Chondrocyte (in vitro differentiated cells): ENCODE measurements around the gene TECPR2. TPM values are rescaled to one million over a fixed set of nuclear protein-coding genes. Genes with fewer than 3 reads are reported as not detected.
A peak's percentile ranks its signal among the peaks of the same experiment; 100 is the strongest.

ENCODE experiments used
- DNase-seq: peaks from one replicate; pipeline ENCODE4 v3.0.0; 2021; ENCODE audit warnings: mixed read lengths, low spot score
- H3K27ac Mint-ChIP-seq: one replicate; pipeline ENCODE4 v1.8.0; 2021; ENCODE audit warnings: mild to moderate bottlenecking, moderate library complexity, mixed read lengths; ENCODE audit not compliant: unreplicated experiment
- H3K27me3 Mint-ChIP-seq: 2 replicates; pipeline ENCODE4 v1.8.0; 2021; ENCODE audit warnings: low read depth, mixed read lengths
- H3K36me3 Mint-ChIP-seq: 2 replicates; pipeline ENCODE4 v1.8.0; 2021; ENCODE audit warnings: low read depth, mixed read lengths
- H3K4me1 Mint-ChIP-seq: 2 replicates; pipeline ENCODE4 v1.8.0; 2021; ENCODE audit warnings: low read depth, mild to moderate bottlenecking, mixed read lengths
- H3K4me3 Mint-ChIP-seq: one replicate; pipeline ENCODE4 v1.8.0; 2021; ENCODE audit warnings: mild to moderate bottlenecking, moderate library complexity, mixed read lengths; ENCODE audit not compliant: unreplicated experiment
- H3K9me3 Mint-ChIP-seq: 2 replicates; pipeline ENCODE4 v1.8.0; 2021; ENCODE audit warnings: low read depth, mixed read lengths
- total RNA-seq: library from RNA; stranded (reverse); gene quantifications from 3 replicates; pipeline ENCODE4 v1.2.1, GENCODE V29; 2021
- TF ChIP-seq, protein P1 (sequence below): fragments of 200-600 bp; sonication (generic); IDR thresholded peaks from 2 replicates; pipeline ENCODE4 v1.5.0; 2021; ENCODE audit warnings: antibody characterized with exemption, mild to moderate bottlenecking, moderate library complexity

The TECPR2 gene
- total RNA-seq, 1 donor from 2014 or later, result 32.2 TPM

DNA sequence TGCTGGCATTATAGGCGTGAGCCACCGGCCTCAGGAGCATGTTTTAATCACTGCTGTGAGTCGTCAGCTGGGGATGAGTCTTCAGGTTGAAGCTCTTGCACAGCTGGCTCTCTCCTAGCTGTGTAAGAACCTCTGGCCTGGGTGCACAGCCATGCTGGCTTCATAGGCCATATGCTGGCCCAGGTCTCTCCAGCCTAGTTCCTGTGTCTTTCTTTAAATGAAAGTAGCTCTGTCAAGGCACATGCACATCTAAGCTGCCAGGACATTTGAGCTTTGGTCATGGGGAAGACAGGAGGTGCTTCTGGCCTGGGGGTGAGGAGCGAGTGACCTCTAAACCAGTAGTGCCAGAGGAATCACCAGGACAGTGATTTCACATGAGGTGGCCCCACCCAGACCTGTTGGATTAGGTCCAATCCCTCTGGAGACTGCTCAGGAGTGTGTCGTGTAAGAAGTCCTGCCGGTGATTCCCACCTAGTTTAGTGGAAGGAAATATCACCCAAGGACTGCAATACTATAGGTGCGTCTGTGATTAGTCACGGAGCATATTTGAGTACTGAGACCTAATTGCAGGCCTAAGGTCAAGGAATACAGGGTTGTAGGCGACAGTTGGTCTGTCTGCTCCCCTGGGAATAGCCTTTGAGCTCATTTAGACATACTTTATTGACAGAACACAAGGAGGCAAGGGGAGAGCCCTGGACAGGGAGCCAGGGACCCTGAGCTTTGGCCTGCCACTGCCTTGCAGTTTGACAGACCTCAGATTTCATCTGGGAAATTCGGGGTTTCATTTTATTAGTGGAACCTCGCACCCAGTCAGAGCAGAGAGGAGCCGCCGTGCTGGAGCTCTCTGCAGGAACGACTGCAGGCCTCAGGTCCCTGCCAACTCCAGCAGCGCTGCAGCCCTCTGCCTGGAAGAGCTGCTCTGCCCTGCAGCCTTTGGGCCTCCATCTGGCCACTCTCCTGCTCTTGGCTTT lies 79.8 kb downstream of the TECPR2 start:
- H3K4me1 Mint-ChIP-seq, result peaks cover 9% of the 10 kb centered on the region
- H3K27ac Mint-ChIP-seq, result no peak overlapping the region
- H3K4me3 Mint-ChIP-seq, result no peak overlapping the region
- peaks cover 38% of the 10 kb centered on the region for H3K36me3 Mint-ChIP-seq
- no peaks in the 10 kb centered on the region for H3K27me3 Mint-ChIP-seq
- TF ChIP-seq, protein P1, sequence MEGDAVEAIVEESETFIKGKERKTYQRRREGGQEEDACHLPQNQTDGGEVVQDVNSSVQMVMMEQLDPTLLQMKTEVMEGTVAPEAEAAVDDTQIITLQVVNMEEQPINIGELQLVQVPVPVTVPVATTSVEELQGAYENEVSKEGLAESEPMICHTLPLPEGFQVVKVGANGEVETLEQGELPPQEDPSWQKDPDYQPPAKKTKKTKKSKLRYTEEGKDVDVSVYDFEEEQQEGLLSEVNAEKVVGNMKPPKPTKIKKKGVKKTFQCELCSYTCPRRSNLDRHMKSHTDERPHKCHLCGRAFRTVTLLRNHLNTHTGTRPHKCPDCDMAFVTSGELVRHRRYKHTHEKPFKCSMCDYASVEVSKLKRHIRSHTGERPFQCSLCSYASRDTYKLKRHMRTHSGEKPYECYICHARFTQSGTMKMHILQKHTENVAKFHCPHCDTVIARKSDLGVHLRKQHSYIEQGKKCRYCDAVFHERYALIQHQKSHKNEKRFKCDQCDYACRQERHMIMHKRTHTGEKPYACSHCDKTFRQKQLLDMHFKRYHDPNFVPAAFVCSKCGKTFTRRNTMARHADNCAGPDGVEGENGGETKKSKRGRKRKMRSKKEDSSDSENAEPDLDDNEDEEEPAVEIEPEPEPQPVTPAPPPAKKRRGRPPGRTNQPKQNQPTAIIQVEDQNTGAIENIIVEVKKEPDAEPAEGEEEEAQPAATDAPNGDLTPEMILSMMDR, result no peak
- peak; percentile 35 for DNase-seq
- no peaks in the 10 kb centered on the region for H3K9me3 Mint-ChIP-seq

DNA sequence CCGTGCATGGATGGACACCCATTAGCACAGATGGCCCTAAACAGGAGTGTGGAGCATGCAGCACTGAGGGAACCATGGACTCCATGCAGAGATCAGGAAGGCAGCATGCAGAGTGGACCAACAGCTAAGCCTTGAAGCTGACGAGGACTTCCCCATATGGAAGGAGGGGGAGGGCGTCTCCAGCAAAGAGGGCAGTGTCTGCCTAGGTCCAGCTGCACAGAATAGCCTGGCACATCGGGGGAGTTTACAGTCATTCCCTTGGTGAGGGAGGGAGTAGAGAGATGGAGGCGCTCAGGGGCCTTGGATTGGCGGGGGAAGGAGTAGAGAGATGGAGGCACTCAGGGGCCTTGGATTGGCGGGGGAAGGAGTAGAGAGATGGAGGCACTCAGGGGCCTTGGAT lies 82.3 kb downstream of the TECPR2 start:
- DNase-seq, result no peak
- Mint-ChIP-seq H3K27me3 (no peaks in the 10 kb centered on the region), H3K9me3 (no peaks in the 10 kb centered on the region), H3K36me3 (peaks cover 39% of the 10 kb centered on the region), H3K4me1 (no peaks in the 10 kb centered on the region), H3K27ac (no peak overlapping the region), H3K4me3 (no peak overlapping the region)
- TF ChIP-seq, protein P1, result no peak

DNA sequence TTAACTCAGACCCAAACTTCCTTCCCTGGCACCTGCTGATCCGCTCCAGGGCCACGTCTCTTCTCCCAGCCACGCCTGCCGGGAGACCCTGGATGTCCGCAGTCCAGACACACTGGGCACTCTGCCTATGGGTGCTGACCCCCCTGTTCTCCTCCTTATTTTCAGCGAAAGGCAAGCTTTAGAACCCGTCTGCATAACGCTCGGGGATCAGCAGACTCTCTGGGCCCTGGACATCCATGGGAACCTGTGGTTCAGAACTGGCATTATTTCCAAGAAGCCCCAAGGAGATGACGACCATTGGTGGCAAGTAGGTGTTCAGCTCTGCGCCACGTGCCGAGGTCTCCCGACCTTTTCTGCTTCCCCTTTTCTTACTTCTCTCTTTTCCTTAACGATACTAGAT lies 82.9 kb downstream of the TECPR2 start:
- TF ChIP-seq, protein P1, result no peak
- Mint-ChIP-seq H3K27ac (no peak overlapping the region), H3K4me3 (no peak overlapping the region), H3K9me3 (no peaks in the 10 kb centered on the region), H3K4me1 (no peaks in the 10 kb centered on the region), H3K27me3 (no peaks in the 10 kb centered on the region), H3K36me3 (peaks cover 41% of the 10 kb centered on the region)
- DNase-seq, result no peak

DNA sequence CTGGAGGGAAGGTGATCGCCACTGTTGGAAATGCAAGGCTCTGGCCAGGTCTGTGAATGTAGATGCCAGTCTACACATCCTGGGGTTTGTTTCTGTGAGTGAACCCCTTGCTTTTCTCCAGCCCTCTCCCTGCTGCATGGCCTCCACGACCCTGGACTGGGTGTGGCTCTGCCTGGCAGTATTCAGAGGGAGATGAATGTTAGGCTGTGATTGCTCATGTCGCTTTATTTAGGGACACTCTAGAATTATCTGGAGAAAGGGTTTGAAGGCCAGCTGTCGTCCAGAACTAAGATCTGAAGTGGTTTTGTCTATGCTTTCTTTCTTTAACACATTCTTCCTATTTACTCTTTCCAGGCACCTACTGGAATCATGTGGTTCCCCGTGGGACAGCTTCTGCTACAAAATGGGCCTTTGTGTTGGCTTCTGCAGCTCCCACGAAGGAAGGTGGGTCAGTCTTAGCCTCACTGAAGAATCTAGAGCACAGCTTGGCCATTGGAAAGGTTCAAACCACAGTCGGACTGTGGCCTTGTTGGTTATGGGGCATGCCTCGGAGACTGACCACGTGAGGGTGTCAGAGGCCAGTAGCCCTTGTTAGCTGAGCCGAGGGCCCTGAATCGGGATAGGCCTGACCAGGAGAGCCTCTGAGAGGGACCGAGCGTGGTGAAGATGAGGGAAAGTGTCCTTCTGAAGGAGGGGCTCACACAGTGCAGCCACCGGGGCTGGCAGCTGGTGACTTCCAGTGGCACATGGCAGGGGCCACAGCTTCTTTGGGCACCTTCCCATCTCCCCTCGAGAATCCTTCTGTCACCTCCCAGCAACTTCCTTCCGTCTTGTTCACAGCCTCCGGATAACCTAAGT lies 87.7 kb downstream of the TECPR2 start:
- Mint-ChIP-seq H3K36me3 (peaks cover 40% of the 10 kb centered on the region), H3K27ac (no peak overlapping the region), H3K9me3 (no peaks in the 10 kb centered on the region), H3K4me1 (no peaks in the 10 kb centered on the region), H3K27me3 (no peaks in the 10 kb centered on the region), H3K4me3 (no peak overlapping the region)
- TF ChIP-seq, protein P1, result no peak
- DNase-seq, result peak; percentile 58

DNA sequence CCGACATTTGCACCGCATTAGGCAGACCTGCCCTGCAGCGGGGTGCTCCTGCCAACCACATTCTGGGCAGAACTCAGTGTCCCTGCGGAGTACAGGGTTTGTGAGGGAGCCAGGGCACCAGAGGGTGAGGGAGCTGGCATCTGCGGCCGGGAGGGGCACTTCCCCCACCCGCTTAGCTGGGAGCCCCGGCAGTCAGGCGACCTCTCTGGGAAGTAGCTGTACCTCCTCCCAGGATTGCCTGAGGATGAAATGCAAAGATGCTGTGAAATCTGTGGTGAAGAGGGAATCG lies 88.3 kb downstream of the TECPR2 start:
- TF ChIP-seq, protein P1, result no peak
- no peak overlapping the region for H3K4me3 Mint-ChIP-seq

More for the DNA sequence above, 88.3 kb downstream of the TECPR2 start:
- Mint-ChIP-seq H3K27ac (no peak overlapping the region), H3K27me3 (no peaks in the 10 kb centered on the region), H3K4me1 (no peaks in the 10 kb centered on the region), H3K9me3 (no peaks in the 10 kb centered on the region), H3K36me3 (peaks cover 34% of the 10 kb centered on the region)
- no peak for DNase-seq
